IPS-NIHi11 (cell line): ENCODE measurements around the gene NMRK2.
"Not testable (repeated sequence)": the region's sequence is repeated elsewhere in the genome, so short reads cannot be mapped to it uniquely, and the experiment has no call there.

Experiments
- DNase-seq: peaks from one replicate; pipeline ENCODE4 v3.0.0; 2012; ENCODE audit warnings: mixed read lengths, low spot score

The NMRK2 gene

GRCh38 chr19:3936506-3937442 lies 3.9 kb downstream of the NMRK2 start:
- no peak for DNase-seq

GRCh38 chr19:3938300-3938950 lies 5.6 kb downstream of the NMRK2 start:
- DNase-seq = not testable (repeated sequence)

- no peak for DNase-seq
These were observed 10.0 kb downstream of the NMRK2 start for GRCh38 chr19:3942790-3943409.

GRCh38 chr19:3944018-3944721 lies 11.3 kb downstream of the NMRK2 start:
- no peak for DNase-seq

GRCh38 chr19:3945838-3946237 lies 13.0 kb downstream of the NMRK2 start:
- DNase-seq = no peak

- DNase-seq = not testable (repeated sequence)
These were observed 14.6 kb downstream of the NMRK2 start for GRCh38 chr19:3947316-3947933.

- no peak for DNase-seq
These were observed 16.4 kb downstream of the NMRK2 start for GRCh38 chr19:3949294-3949693.

GRCh38 chr19:3949997-3950859 lies 17.4 kb downstream of the NMRK2 start:
- no peak for DNase-seq

- no peak for DNase-seq
These were observed 18.3 kb downstream of the NMRK2 start for GRCh38 chr19:3950871-3951861.

GRCh38 chr19:3952755-3953276 lies 19.9 kb downstream of the NMRK2 start:
- DNase-seq = not testable (repeated sequence)

- peak; percentile 35 for DNase-seq
These were observed 21.2 kb downstream of the NMRK2 start for GRCh38 chr19:3954107-3954506.

GRCh38 chr19:3955276-3955675 lies 22.4 kb downstream of the NMRK2 start:
- DNase-seq = not testable (repeated sequence)

GRCh38 chr19:3955688-3956087 lies 22.8 kb downstream of the NMRK2 start:
- no peak for DNase-seq

GRCh38 chr19:3958836-3959765 lies 26.2 kb downstream of the NMRK2 start:
- no peak for DNase-seq

GRCh38 chr19:3959766-3960131 lies 26.9 kb downstream of the NMRK2 start:
- DNase-seq = no peak

- DNase-seq = no peak
These were observed 28.1 kb downstream of the NMRK2 start for GRCh38 chr19:3961007-3961406.

GRCh38 chr19:3963458-3964255 lies 30.8 kb downstream of the NMRK2 start:
- no peak for DNase-seq
